ENCODE measurements around the gene ITGB1. TPM values are rescaled to one million over a fixed set of nuclear protein-coding genes. Genes with fewer than 3 reads are reported as not detected.

Gene ITGB1
- total RNA-seq, 1 donor from 2014 or later: 349 TPM

DNA sequence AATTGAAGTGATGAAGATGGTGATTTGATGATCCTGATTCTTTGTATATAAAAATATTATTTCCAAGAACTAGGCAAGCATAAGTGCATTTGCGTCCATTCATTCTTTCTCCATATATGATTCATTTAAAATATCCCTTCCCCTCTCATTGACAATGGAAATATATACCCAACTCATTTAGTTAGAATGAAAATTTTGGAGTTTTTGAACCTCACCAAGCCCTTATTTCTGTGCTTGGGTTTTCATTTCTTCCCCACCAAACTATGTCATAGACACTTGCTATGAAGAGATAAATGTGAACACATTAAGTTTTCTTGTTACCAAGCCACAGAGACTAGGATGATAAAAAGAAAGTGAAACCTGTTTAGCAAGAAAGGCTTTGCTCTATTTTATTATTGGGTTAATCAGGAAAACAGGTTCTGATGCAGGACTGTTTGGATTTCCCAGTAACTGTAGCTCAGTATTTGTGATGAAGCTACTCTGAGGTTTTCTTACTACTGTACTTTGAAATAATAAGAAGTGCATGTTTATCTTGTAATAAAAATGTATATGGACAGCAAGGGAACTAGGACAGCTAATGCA is 68.3 kb downstream of the ITGB1 start:
- no peak for DNase-seq (ENCODE audit: low spot score)

GRCh38 chr10:32888161-32888927 is 69.7 kb downstream of the ITGB1 start:
- DNase-seq (ENCODE audit: low spot score): no peak

DNA sequence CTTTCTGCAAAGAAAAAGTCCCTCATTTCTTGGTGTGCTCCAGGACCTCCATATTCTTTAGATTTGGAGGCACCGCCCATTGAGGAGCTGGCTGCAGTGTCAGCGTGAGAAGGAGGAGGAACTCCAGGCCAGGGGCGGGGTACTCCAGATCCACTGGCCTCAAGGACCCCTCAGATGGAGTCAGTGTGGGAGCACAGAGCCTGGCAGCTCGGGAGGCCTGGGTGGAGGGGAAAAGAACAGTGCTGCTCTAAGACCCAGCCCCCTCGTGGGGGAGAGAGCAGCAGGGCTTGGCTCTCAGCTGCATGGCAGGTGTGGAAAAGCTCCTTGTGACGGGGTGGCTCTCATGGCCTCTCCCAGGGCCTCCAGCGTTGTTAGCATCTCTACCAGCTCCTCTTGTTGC is 70.5 kb downstream of the ITGB1 start:
- no peak for DNase-seq (ENCODE audit: low spot score)

- no peak for DNase-seq (ENCODE audit: low spot score)
Observed at GRCh38 chr10:32882076-32882475, 76.0 kb downstream of the ITGB1 start.

- DNase-seq (ENCODE audit: low spot score): no peak
Observed at GRCh38 chr10:32878646-32879045, 79.4 kb downstream of the ITGB1 start.

DNA sequence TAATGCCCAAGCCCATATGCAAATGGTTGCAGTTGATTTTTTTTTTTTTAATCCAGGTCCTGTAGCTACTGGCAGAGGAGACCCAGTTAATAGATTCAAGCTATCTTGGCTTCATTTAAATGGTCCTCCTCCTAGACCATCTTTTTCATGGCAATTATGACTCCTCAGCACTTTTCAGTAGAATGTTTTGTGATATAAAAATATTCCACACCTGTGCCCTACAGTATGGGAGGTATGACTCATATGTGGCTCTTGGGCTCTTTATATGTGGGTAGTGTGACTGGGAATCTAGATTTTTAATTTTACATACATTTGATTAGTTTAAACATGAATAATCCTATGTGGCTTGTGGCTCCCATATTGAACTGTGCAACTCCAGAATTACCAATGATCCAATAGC is 80.1 kb downstream of the ITGB1 start:
- DNase-seq (ENCODE audit: low spot score): no peak

GRCh38 chr10:32865170-32865569 is 92.9 kb downstream of the ITGB1 start:
- no peak for DNase-seq (ENCODE audit: low spot score)

DNA sequence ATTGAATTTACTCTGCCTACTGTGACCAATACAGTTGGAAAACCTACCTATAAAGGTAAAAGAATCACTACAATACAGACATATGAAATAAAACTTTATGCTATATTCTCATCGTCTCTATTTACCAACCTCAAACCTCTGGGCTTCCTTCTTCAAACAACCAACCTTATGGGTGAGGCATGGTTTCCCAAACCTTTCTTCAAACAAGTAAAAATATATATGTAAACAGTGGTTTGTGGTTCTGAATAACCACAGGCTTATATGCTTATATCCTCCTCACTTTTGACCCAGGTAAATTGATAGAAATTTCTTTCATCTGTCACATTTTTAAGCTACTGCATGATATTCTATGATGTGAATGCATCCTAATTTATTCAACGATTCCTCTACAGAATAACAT is 103.6 kb downstream of the ITGB1 start:
- DNase-seq (ENCODE audit: low spot score): no peak

DNA sequence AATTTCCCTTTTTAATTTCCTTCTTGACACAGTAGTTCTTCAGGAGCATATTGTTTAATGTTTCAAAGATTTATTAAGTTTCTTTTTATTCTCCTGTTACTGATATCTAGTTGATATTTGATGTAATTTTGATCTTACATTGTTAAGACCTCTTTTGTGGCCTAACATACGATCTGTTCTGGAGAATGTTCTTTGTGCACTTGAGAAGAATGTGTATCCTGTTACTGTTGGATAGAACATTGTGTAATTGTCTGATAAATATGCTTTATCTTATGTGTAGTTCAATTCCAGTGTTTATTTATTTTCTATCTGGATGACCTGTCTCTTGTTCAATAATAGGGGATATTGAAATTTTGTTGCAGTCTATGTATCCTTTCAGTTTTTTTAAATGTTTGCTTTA is 106.7 kb downstream of the ITGB1 start:
- no peak for DNase-seq (ENCODE audit: low spot score)
